NCI-H128 (cell line): ENCODE results near the gene NAA40.
"Not testable (repeated sequence)": the region's sequence is repeated elsewhere in the genome, so short reads cannot be mapped to it uniquely, and the experiment has no call there.

Experiments used
- DNase-seq: peaks from one replicate; lab custom pipeline; 2025; ENCODE audit not compliant: unreplicated experiment; lab: John Stamatoyannopoulos, UW

The NAA40 gene

GRCh38 chr11:63937713-63938478 lies 906 bp upstream of the NAA40 start:
- no peak for DNase-seq

GRCh38 chr11:63939397-63939891 lies 642 bp downstream of the NAA40 start:
- DNase-seq: no peak

GRCh38 chr11:63940786-63941185 lies 2.0 kb downstream of the NAA40 start:
- DNase-seq: no peak

GRCh38 chr11:63941901-63942300 lies 3.1 kb downstream of the NAA40 start:
- DNase-seq: no peak

GRCh38 chr11:63942803-63943202 lies 4.0 kb downstream of the NAA40 start:
- DNase-seq: no peak

- DNase-seq: no peak
Measured at GRCh38 chr11:63944987-63945386, 6.2 kb downstream of the NAA40 start.

- DNase-seq: peak; percentile 49
Measured at GRCh38 chr11:63945477-63946163, 6.8 kb downstream of the NAA40 start.

GRCh38 chr11:63951779-63952536 lies 13.2 kb downstream of the NAA40 start:
- DNase-seq: no peak

- no peak for DNase-seq
Measured at GRCh38 chr11:63952570-63952969, 13.8 kb downstream of the NAA40 start.

GRCh38 chr11:63958008-63958407 lies 19.2 kb downstream of the NAA40 start:
- no peak for DNase-seq

- DNase-seq: no peak
Measured at GRCh38 chr11:63961608-63962412, 23.0 kb downstream of the NAA40 start.

GRCh38 chr11:63963895-63964294 lies 25.1 kb downstream of the NAA40 start:
- DNase-seq: not testable (repeated sequence)

- no peak for DNase-seq
Measured at GRCh38 chr11:63966444-63966843, 27.6 kb downstream of the NAA40 start.

GRCh38 chr11:63969461-63969860 lies 30.7 kb downstream of the NAA40 start:
- DNase-seq: no peak

- no peak for DNase-seq
Measured at GRCh38 chr11:63970902-63971301, 32.1 kb downstream of the NAA40 start.

GRCh38 chr11:63973912-63974258 lies 35.1 kb downstream of the NAA40 start:
- DNase-seq: not testable (repeated sequence)

- DNase-seq: peak; percentile 100
Measured at GRCh38 chr11:63974259-63975143, 35.7 kb downstream of the NAA40 start, which contains the start of gene COX8A. Gene COX8A, plus strand, starts transcription at chr11:63974620. Its CDS starts 61 bp downstream, at chr11:63974681.

- no peak for DNase-seq
Measured at GRCh38 chr11:63978551-63979239, 39.9 kb downstream of the NAA40 start.

- DNase-seq: no peak
Measured at GRCh38 chr11:63979426-63979825, 40.6 kb downstream of the NAA40 start.
